Endodermal cell (in vitro differentiated cells): Measurements from ENCODE around the gene CEACAM6. TPM values are rescaled to one million over a fixed set of nuclear protein-coding genes. Genes with fewer than 3 reads are reported as not detected.

Experiments used
- DNase-seq: peaks from one replicate; pipeline ENCODE4 v3.0.0-alpha.2; 2017
- H3K27ac ChIP-seq: 2 replicates; pipeline ENCODE4 v1.5.1; 2013; ENCODE audit warnings: mild to moderate bottlenecking, low read depth, low read length, moderate library complexity
- H3K27me3 ChIP-seq: 2 replicates; pipeline ENCODE4 v1.6.1; 2013; ENCODE audit warnings: mild to moderate bottlenecking, low read length, moderate library complexity; ENCODE audit not compliant: insufficient read depth, control insufficient read depth, poor library complexity, severe bottlenecking
- H3K36me3 ChIP-seq: 2 replicates; pipeline ENCODE4 v1.7.0; 2013; ENCODE audit warnings: mild to moderate bottlenecking, low read length, moderate library complexity; ENCODE audit not compliant: control insufficient read depth, insufficient read depth
- H3K4me1 ChIP-seq: one replicate; pipeline ENCODE4 v1.7.0; 2013; ENCODE audit warnings: low read length; ENCODE audit not compliant: control insufficient read depth, insufficient read depth
- H3K4me3 ChIP-seq: 2 replicates; pipeline ENCODE4 v1.5.1; 2013; ENCODE audit warnings: mild to moderate bottlenecking, low read length, moderate library complexity
- H3K9ac ChIP-seq: 2 replicates; pipeline ENCODE4 v1.6.1; 2013; ENCODE audit warnings: mild to moderate bottlenecking, low read length, moderate library complexity; ENCODE audit not compliant: poor library complexity, severe bottlenecking; ENCODE audit errors: extremely low read depth
- H3K9me3 ChIP-seq: 2 replicates; pipeline ENCODE4 v1.6.1; 2013; ENCODE audit warnings: mild to moderate bottlenecking, low read length, moderate library complexity; ENCODE audit not compliant: control insufficient read depth
- H3K27ac Mint-ChIP-seq: 2 replicates; pipeline ENCODE4 v1.8.0; 2020; ENCODE audit warnings: mixed read lengths
- H3K27me3 Mint-ChIP-seq: 2 replicates; pipeline ENCODE4 v1.8.0; 2021; ENCODE audit warnings: mild to moderate bottlenecking, mixed read lengths; ENCODE audit not compliant: insufficient read depth
- H3K36me3 Mint-ChIP-seq: 2 replicates; pipeline ENCODE4 v1.8.0; 2020; ENCODE audit warnings: low read depth, mixed read lengths
- H3K4me1 Mint-ChIP-seq: 2 replicates; pipeline ENCODE4 v1.8.0; 2020; ENCODE audit warnings: mixed read lengths
- H3K4me3 Mint-ChIP-seq: 2 replicates; pipeline ENCODE4 v1.8.0; 2020; ENCODE audit warnings: mild to moderate bottlenecking, moderate library complexity, mixed read lengths
- H3K9me3 Mint-ChIP-seq: 2 replicates; pipeline ENCODE4 v1.8.0; 2020; ENCODE audit warnings: mild to moderate bottlenecking, mixed read lengths
- WGBS, 2 experiments: methylation state at CpG; one replicate each; pipeline versions ENCODE4 v1.1.5 to v1.1.7; 2013; ENCODE audit warnings: missing lambda C conversion rate in 2 of 2, mixed read lengths in 1 of 2; ENCODE audit not compliant: insufficient coverage in 1 of 2, insufficient read length in 1 of 2; 5-methylcytosine and 5-hydroxymethylcytosine counted together
- total RNA-seq, 2 donors: library from RNA; stranded (reverse); fragmentation: NEBNext Ultra II Directional in 1 of 2; extraction: Animal tissue kit (Norgen Biotek cat#: 25700) in 1 of 2; gene quantifications; 2 replicates in 1 of 2; 3 replicates in 1 of 2; pipeline ENCODE4 v1.2.1, GENCODE V29; 2021
- TF ChIP-seq, protein P1 (sequence below): fragments of 200-600 bp; sonication (generic); conservative IDR thresholded peaks from 2 replicates; pipeline ENCODE4 v1.5.0; 2021; ENCODE audit warnings: antibody characterized with exemption, mild to moderate bottlenecking

CEACAM6 gene
- total RNA-seq, 2 donors from 2014 or later = not detected

- H3K4me3 Mint-ChIP-seq = no peak overlapping the region
- peaks cover 45% of the 10 kb centered on the region for H3K9me3 Mint-ChIP-seq
- TF ChIP-seq, protein P1, sequence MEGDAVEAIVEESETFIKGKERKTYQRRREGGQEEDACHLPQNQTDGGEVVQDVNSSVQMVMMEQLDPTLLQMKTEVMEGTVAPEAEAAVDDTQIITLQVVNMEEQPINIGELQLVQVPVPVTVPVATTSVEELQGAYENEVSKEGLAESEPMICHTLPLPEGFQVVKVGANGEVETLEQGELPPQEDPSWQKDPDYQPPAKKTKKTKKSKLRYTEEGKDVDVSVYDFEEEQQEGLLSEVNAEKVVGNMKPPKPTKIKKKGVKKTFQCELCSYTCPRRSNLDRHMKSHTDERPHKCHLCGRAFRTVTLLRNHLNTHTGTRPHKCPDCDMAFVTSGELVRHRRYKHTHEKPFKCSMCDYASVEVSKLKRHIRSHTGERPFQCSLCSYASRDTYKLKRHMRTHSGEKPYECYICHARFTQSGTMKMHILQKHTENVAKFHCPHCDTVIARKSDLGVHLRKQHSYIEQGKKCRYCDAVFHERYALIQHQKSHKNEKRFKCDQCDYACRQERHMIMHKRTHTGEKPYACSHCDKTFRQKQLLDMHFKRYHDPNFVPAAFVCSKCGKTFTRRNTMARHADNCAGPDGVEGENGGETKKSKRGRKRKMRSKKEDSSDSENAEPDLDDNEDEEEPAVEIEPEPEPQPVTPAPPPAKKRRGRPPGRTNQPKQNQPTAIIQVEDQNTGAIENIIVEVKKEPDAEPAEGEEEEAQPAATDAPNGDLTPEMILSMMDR = no peak
- Histone ChIP-seq H3K9ac (no peak overlapping the region), H3K9me3 (no peaks in the 10 kb centered on the region), H3K27ac (no peak overlapping the region), H3K36me3 (no peaks in the 10 kb centered on the region), H3K4me3 (no peak overlapping the region), H3K27me3 (peaks cover 5% of the 10 kb centered on the region), H3K4me1 (no peaks in the 10 kb centered on the region)
- 96 to 100% methylated on average over 1 to 3 of the region's 3 CpGs for WGBS, 2 experiments
- H3K27me3 Mint-ChIP-seq = peaks cover 4% of the 10 kb centered on the region
- peak; percentile 2 for DNase-seq
- peaks cover 2% of the 10 kb centered on the region for H3K4me1 Mint-ChIP-seq
- no peak overlapping the region for H3K27ac Mint-ChIP-seq
- no peaks in the 10 kb centered on the region for H3K36me3 Mint-ChIP-seq
These were observed 49.0 kb downstream of the CEACAM6 start for GRCh38 chr19:41804336-41804735.

GRCh38 chr19:41807176-41807575 lies 51.8 kb downstream of the CEACAM6 start:
- 78 to 87% methylated on average over 3 of the region's 3 CpGs for WGBS, 2 experiments
- DNase-seq = peak; percentile 18
- H3K4me3 ChIP-seq = no peak overlapping the region
- H3K27ac ChIP-seq = no peak overlapping the region
- Mint-ChIP-seq H3K27ac (no peak overlapping the region), H3K36me3 (no peaks in the 10 kb centered on the region), H3K4me1 (no peaks in the 10 kb centered on the region), H3K27me3 (peaks cover 4% of the 10 kb centered on the region), H3K4me3 (no peak overlapping the region), H3K9me3 (peaks cover 37% of the 10 kb centered on the region)
- H3K9me3 ChIP-seq = no peaks in the 10 kb centered on the region
- H3K4me1 ChIP-seq = no peaks in the 10 kb centered on the region
- H3K9ac ChIP-seq = no peak overlapping the region
- H3K36me3 ChIP-seq = no peaks in the 10 kb centered on the region
- TF ChIP-seq, protein P1 = no peak
- H3K27me3 ChIP-seq = peaks cover 5% of the 10 kb centered on the region

- DNase-seq = peak; percentile 26
- H3K9me3 ChIP-seq = no peaks in the 10 kb centered on the region
These were observed 53.6 kb downstream of the CEACAM6 start for GRCh38 chr19:41808663-41809566.

More at GRCh38 chr19:41808663-41809566, 53.6 kb downstream of the CEACAM6 start:
- no peaks in the 10 kb centered on the region for H3K36me3 Mint-ChIP-seq
- H3K36me3 ChIP-seq = no peaks in the 10 kb centered on the region
- peaks cover 2% of the 10 kb centered on the region for H3K27me3 Mint-ChIP-seq
- TF ChIP-seq, protein P1 = no peak
- H3K27me3 ChIP-seq = peaks cover 6% of the 10 kb centered on the region
- H3K4me3 Mint-ChIP-seq = no peak overlapping the region
- no peak overlapping the region for H3K27ac ChIP-seq
- no peaks in the 10 kb centered on the region for H3K4me1 ChIP-seq
- peaks cover 34% of the 10 kb centered on the region for H3K9me3 Mint-ChIP-seq
- no peak overlapping the region for H3K4me3 ChIP-seq
- no peaks in the 10 kb centered on the region for H3K4me1 Mint-ChIP-seq
- WGBS, 2 experiments = 85 to 87% methylated on average over 12 to 15 of the region's 16 CpGs
- H3K27ac Mint-ChIP-seq = no peak overlapping the region
- H3K9ac ChIP-seq = no peak overlapping the region
